ENCODE measurements around the gene KCNJ6. TPM values are rescaled to one million over a fixed set of nuclear protein-coding genes. Genes with fewer than 3 reads are reported as not detected.
A peak's percentile ranks its signal among the peaks of the same experiment; 100 is the strongest.

KCNJ6 gene
- total and polyA plus RNA-seq, 2 of the 8 experiments (the other 6 are each of a cell fraction or from before 2014, with no cell fraction given), result 0.51 to 1.2 TPM

GRCh38 chr21:37587635-37588177, 328.6 kb downstream of the KCNJ6 start:
- no peak overlapping the region for H2AFZ ChIP-seq (ENCODE audit: low read length)
- no peak overlapping the region for H2BK20ac ChIP-seq (ENCODE audit: low read length)
- H3K4ac ChIP-seq (replicated peaks; ENCODE audit: insufficient read length, low read depth, low read length), result no peak overlapping the region
- TF ChIP-seq PHF8 (conservative IDR thresholded peaks at IDR 0.05; ENCODE audit: low read depth, low read length) (no peak), NANOG (IDR thresholded peaks at IDR 0.05; ENCODE audit: insufficient read depth, low read depth, low read length, poor library complexity, severe bottlenecking) (no peak), SRF (IDR thresholded peaks at IDR 0.05; ENCODE audit: low read depth, low read length) (no peak), SIX5 (IDR thresholded peaks at IDR 0.05; ENCODE audit: low read depth, low read length) (no peak), BACH1 (IDR thresholded peaks at IDR 0.05; ENCODE audit: low read length) (no peak), POU5F1 (IDR thresholded peaks at IDR 0.05; ENCODE audit: low read depth, low read length) (no peak), TEAD4 (IDR thresholded peaks at IDR 0.05; ENCODE audit: low read depth, low read length) (no peak), EZH2 (IDR thresholded peaks at IDR 0.05; ENCODE audit: low read depth, low read length, severe bottlenecking) (no peak), RBBP5 (IDR thresholded peaks at IDR 0.05; ENCODE audit: borderline replicate concordance, low read depth, low read length) (no peak), EP300 (IDR thresholded peaks at IDR 0.05; ENCODE audit: borderline replicate concordance in 1 of 2, low read depth in 2 of 2, low read length in 2 of 2) (no peak), GABPA (IDR thresholded peaks at IDR 0.05; ENCODE audit: borderline replicate concordance, insufficient read depth, low read length) (no peak)
- no peak overlapping the region for H4K91ac ChIP-seq (replicated peaks; ENCODE audit: insufficient read length, low read length)
- 92% methylated on average over 5 of the region's 5 CpGs; no CpG with 5 or more reads in 1 of the 2 experiments for WGBS, 2 experiments (ENCODE audit: extremely low coverage in 1 of 2, insufficient coverage in 1 of 2, insufficient read length in 1 of 2, insufficient replicate concordance in 2 of 2, low coverage in 1 of 2, low lambda C conversion rate in 2 of 2, missing lambda C conversion rate in 1 of 2)
- H3K23me2 ChIP-seq (ENCODE audit: low read depth, low read length), result peaks cover 5% of the 10 kb centered on the region; the same call in 1 of the 2 replicates
- no peak overlapping the region for H2BK15ac ChIP-seq (ENCODE audit: low read length)
- peaks cover 5 to 13% (median 7%) of the 10 kb centered on the region in 4 experiments for H3K4me1 ChIP-seq (replicated peaks in 1 of 4; ENCODE audit: control insufficient read depth in 3 of 4, insufficient read depth in 4 of 4, low read length in 3 of 4)
- peak overlapping the region; percentile 41; the same call in 1 of the 2 replicates for H2AK5ac ChIP-seq (ENCODE audit: low read depth, low read length)
- FAIRE-seq (no peak), DNase-seq (ENCODE audit: low read depth in 1 of 2, low spot score in 2 of 2) (peak in 1 of 2 experiments; percentile 41)
- ChIA-PET POLR2A (ENCODE audit: partially characterized antibody) (interaction anchor here (1.4 kb wide), 1 partner anchor 12 kb away, joined by 3 read pairs; no protein-coding TSS in a partner anchor), CTCF (ENCODE audit: partially characterized antibody) (no interaction called here)
- peaks cover 0 to 15% of the 10 kb centered on the region in 2 experiments; a peak in 1 of 4 replicates for H3K79me2 ChIP-seq (ENCODE audit: control insufficient read depth in 1 of 2, insufficient read depth in 2 of 2, low read length in 2 of 2)
- H3K14ac ChIP-seq (ENCODE audit: insufficient read length), result no peak overlapping the region
- no peak overlapping the region for H3K27ac ChIP-seq (ENCODE audit: low read depth, low read length)
- H3K23ac ChIP-seq (ENCODE audit: insufficient read length), result no peak overlapping the region
- no peak overlapping the region for H3K56ac ChIP-seq (replicated peaks; ENCODE audit: insufficient read length, low read depth, low read length)
- no peaks in the 10 kb centered on the region for H3K79me1 ChIP-seq (ENCODE audit: low read depth, low read length)
- H2BK12ac ChIP-seq (ENCODE audit: low read depth, low read length), result no peak overlapping the region
- H4K8ac ChIP-seq (ENCODE audit: extremely low read depth, insufficient read depth, low read length), result no peak overlapping the region
- no peaks in the 10 kb centered on the region for H3K27me3 ChIP-seq (replicated peaks in 1 of 4; ENCODE audit: control insufficient read depth in 3 of 4, extremely low read depth in 1 of 4, insufficient read depth in 3 of 4, low read length in 3 of 4)
- H3K9ac ChIP-seq (replicated peaks in 1 of 4; ENCODE audit: extremely low read depth in 1 of 4, low read depth in 3 of 4, low read length in 3 of 4), result no peak overlapping the region
- no peak overlapping the region; a peak in 1 of 4 replicates for H3K4me2 ChIP-seq (ENCODE audit: insufficient read depth in 1 of 2, low read depth in 2 of 2, low read length in 2 of 2)
- H4K20me1 ChIP-seq (replicated peaks in 1 of 2; ENCODE audit: control insufficient read depth in 1 of 2, insufficient read depth in 2 of 2, low read length in 2 of 2), result no peaks in the 10 kb centered on the region
- H3K9me3 ChIP-seq (ENCODE audit: insufficient read depth in 2 of 2, low read depth in 1 of 2, low read length in 1 of 2), result no peaks in the 10 kb centered on the region
- no peaks in the 10 kb centered on the region for H3K36me3 ChIP-seq (ENCODE audit: control insufficient read depth in 2 of 4, insufficient read depth in 4 of 4, low read length in 3 of 4)
- no peak overlapping the region for H3K4me3 ChIP-seq (ENCODE audit: extremely low read depth in 1 of 4, insufficient read depth in 2 of 4, low read depth in 3 of 4, low read length in 4 of 4)
- no peak overlapping the region for H2BK120ac ChIP-seq (replicated peaks; ENCODE audit: low read depth, low read length)
- no peak overlapping the region for H3K18ac ChIP-seq (ENCODE audit: extremely low read depth, low read length)
- H4K5ac ChIP-seq (ENCODE audit: insufficient read length, low read depth, low read length), result no peak overlapping the region
- no peak overlapping the region for H2BK5ac ChIP-seq (ENCODE audit: low read depth, low read length)
